ENCODE results near the gene CLN5. TPM values are rescaled to one million over a fixed set of nuclear protein-coding genes. Genes with fewer than 3 reads are reported as not detected.

Gene CLN5
- total and polyA plus RNA-seq, 2 donors (not counting 3 experiments of a cell fraction or from before 2014, with no cell fraction given) = 16.5 to 22.7 TPM

DNA sequence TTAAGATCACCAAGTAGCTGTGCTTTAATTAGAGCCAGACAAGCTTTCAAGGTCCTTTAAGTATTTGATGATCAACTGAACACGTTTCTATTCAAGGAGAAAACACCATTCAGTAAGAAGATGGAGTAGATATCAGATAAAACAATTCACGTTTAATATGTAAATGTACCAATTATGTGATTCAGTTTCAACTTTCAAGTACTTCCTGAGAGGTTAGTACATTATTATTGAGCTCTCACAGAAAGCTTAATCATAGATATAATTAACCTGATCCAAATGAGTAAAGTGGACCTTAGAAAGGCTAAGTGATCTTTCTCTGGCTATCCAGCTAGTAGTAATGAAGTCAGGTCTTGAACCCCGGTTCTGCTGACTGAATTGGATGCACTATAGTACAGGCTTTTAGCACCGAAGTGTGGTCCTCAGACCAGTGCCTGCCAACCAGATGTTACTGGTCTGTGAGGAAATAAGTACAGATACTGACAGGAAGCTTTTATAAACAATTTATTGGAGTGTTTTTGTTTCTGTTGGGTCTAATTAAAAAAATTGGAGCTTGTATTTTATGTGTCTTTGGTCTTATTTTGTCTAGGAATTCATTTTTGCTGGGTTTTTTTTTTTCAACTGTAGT lies 10.2 kb downstream of the CLN5 start:
- H3K9me1 ChIP-seq (replicated peaks; ENCODE audit: control insufficient read depth, extremely low read depth, insufficient read depth, low read length) = no peaks in the 10 kb centered on the region
- no peak overlapping the region for H3K4me2 ChIP-seq (ENCODE audit: insufficient read depth, low read length)
- intact Hi-C loops (cut with micrococcal nuclease) = loop anchor here (1.0 to 5.0 kb wide), 3 partner anchors 22 to 477 kb away; no protein-coding TSS in a partner anchor
- no peak for DNase-seq (ENCODE audit: low read depth, low spot score)
- FAIRE-seq = no peak
- ChIA-PET POLR2A (no interaction called here), CTCF (interaction anchor here (0.6 to 2.2 kb wide), 20 partner anchors 9 to 1327 kb away, joined by 3 to 17 read pairs (median 4); partner anchors contain the start of gene CLN5)
- no peaks in the 10 kb centered on the region for H4K20me1 ChIP-seq (replicated peaks; ENCODE audit: control insufficient read depth, extremely low read depth, insufficient read depth, low read length)
- H3K36me3 ChIP-seq (ENCODE audit: control insufficient read depth in 2 of 2, extremely low read depth in 1 of 2, insufficient read depth in 2 of 2, low read length in 2 of 2) = peaks cover 2 to 3% of the 10 kb centered on the region in 2 experiments
- dilution Hi-C loops (cut with MboI; ENCODE audit: extremely low pct_ligation_motif_present, low sequenced_read_pairs) = no loop called here
- no peak overlapping the region for H3K27ac ChIP-seq (ENCODE audit: insufficient read depth, low read depth, low read length)
- no peak overlapping the region for H3K4me3 ChIP-seq (replicated peaks in 1 of 3; ENCODE audit: insufficient read depth in 1 of 3, low read depth in 1 of 3, low read length in 3 of 3)
- no peaks in the 10 kb centered on the region for H3K79me2 ChIP-seq (ENCODE audit: control insufficient read depth, insufficient read depth, low read length)
- no peaks in the 10 kb centered on the region for H3K9me3 ChIP-seq (replicated peaks; ENCODE audit: control insufficient read depth, insufficient read depth, low read length)
- H3K9ac ChIP-seq (replicated peaks; ENCODE audit: extremely low read depth, insufficient read depth, low read length) = no peak overlapping the region
- TF ChIP-seq EZH2 (IDR thresholded peaks at IDR 0.05; ENCODE audit: borderline replicate concordance, low read depth, low read length, severe bottlenecking) (no peak), POLR2AphosphoS5 (IDR thresholded peaks at IDR 0.05; ENCODE audit: insufficient read depth, low read depth, low read length) (no peak), GATA2 (IDR thresholded peaks at IDR 0.05; ENCODE audit: insufficient read depth, insufficient read length, low read depth, low read length) (no peak), JUN (IDR thresholded peaks at IDR 0.05; ENCODE audit: borderline replicate concordance, insufficient read depth, insufficient read length, low read depth) (no peak), FOS (IDR thresholded peaks at IDR 0.05; ENCODE audit: borderline replicate concordance, insufficient read depth, low read length) (no peak), POLR2A (IDR thresholded peaks at IDR 0.05; ENCODE audit: low read depth, low read length) (no peak), MYC (IDR thresholded peaks at IDR 0.05; ENCODE audit: low read depth, low read length) (no peak)
- TF ChIP-seq, protein P1, sequence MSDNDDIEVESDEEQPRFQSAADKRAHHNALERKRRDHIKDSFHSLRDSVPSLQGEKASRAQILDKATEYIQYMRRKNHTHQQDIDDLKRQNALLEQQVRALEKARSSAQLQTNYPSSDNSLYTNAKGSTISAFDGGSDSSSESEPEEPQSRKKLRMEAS (IDR thresholded peaks at IDR 0.05; ENCODE audit: insufficient read depth, insufficient read length) = no peak
- TF ChIP-seq, protein P2, sequence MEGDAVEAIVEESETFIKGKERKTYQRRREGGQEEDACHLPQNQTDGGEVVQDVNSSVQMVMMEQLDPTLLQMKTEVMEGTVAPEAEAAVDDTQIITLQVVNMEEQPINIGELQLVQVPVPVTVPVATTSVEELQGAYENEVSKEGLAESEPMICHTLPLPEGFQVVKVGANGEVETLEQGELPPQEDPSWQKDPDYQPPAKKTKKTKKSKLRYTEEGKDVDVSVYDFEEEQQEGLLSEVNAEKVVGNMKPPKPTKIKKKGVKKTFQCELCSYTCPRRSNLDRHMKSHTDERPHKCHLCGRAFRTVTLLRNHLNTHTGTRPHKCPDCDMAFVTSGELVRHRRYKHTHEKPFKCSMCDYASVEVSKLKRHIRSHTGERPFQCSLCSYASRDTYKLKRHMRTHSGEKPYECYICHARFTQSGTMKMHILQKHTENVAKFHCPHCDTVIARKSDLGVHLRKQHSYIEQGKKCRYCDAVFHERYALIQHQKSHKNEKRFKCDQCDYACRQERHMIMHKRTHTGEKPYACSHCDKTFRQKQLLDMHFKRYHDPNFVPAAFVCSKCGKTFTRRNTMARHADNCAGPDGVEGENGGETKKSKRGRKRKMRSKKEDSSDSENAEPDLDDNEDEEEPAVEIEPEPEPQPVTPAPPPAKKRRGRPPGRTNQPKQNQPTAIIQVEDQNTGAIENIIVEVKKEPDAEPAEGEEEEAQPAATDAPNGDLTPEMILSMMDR (IDR thresholded peaks at IDR 0.05; ENCODE audit: extremely low read depth in 1 of 2, insufficient read depth in 1 of 2, low read depth in 1 of 2, low read length in 2 of 2) = no peak
- H2AFZ ChIP-seq (ENCODE audit: low read depth, low read length) = no peak overlapping the region
- no TSS peak for BruUV-seq (replicated peaks)
- H3K4me1 ChIP-seq (ENCODE audit: control insufficient read depth, extremely low read depth, insufficient read depth, low read length) = no peaks in the 10 kb centered on the region
- no peaks in the 10 kb centered on the region for H3K27me3 ChIP-seq (ENCODE audit: control insufficient read depth in 2 of 2, insufficient read depth in 2 of 2, low read length in 2 of 2)
